ENCODE data around the gene EFCAB12. TPM values are rescaled to one million over a fixed set of nuclear protein-coding genes. Genes with fewer than 3 reads are reported as not detected.

Gene EFCAB12
- total and polyA plus RNA-seq, 2 of the 13 experiments (the other 11 are each of a cell fraction or from before 2014, with no cell fraction given) = 0.31 to 2.4 TPM

- no peak for TF ChIP-seq SMAD1 (CRISPR knock-in tag; IDR thresholded peaks at IDR 0.05; ENCODE audit: borderline replicate concordance, low read depth)
- peak; percentile 58; the same call in 1 of the 2 replicates for TF ChIP-seq ZMYM3 (CRISPR knock-in tag; IDR thresholded peaks at IDR 0.05)
- no peak for TF ChIP-seq SOX6 (IDR thresholded peaks at IDR 0.05)
- TF ChIP-seq SOX6 (CRISPR knock-in tag; IDR thresholded peaks at IDR 0.05) = peak; percentile 53; the same call in 1 of the 2 replicates
- TF ChIP-seq FOXO4 (CRISPR knock-in tag; conservative IDR thresholded peaks at IDR 0.05) = no peak
- no peak for TF ChIP-seq MNT (IDR thresholded peaks at IDR 0.05)
- TF ChIP-seq ASH2L (IDR thresholded peaks at IDR 0.05; ENCODE audit: insufficient read length, low read depth, low read length) = peak; percentile 57
- TF ChIP-seq SAP130 (CRISPR knock-in tag; IDR thresholded peaks at IDR 0.05; ENCODE audit: low read depth) = peak; percentile 60; the same call in 1 of the 2 replicates
- TF ChIP-seq DRAP1 (CRISPR knock-in tag; IDR thresholded peaks at IDR 0.05) = peak; percentile 49; the same call in 1 of the 2 replicates
- TF ChIP-seq HDAC2 (CRISPR knock-in tag; IDR thresholded peaks at IDR 0.05) = 0 out of 2 replicates have a peak, but pooled peaks have one; percentile 24
- TF ChIP-seq MEF2D (CRISPR knock-in tag; IDR thresholded peaks at IDR 0.05) = peak; percentile 45; the same call in 1 of the 2 replicates
- TF ChIP-seq ZNF552 (CRISPR knock-in tag; IDR thresholded peaks at IDR 0.05; ENCODE audit: borderline replicate concordance) = no peak
- TF ChIP-seq ZNF138 (CRISPR knock-in tag; IDR thresholded peaks at IDR 0.05; ENCODE audit: low read depth) = no peak
- TF ChIP-seq, protein P1, sequence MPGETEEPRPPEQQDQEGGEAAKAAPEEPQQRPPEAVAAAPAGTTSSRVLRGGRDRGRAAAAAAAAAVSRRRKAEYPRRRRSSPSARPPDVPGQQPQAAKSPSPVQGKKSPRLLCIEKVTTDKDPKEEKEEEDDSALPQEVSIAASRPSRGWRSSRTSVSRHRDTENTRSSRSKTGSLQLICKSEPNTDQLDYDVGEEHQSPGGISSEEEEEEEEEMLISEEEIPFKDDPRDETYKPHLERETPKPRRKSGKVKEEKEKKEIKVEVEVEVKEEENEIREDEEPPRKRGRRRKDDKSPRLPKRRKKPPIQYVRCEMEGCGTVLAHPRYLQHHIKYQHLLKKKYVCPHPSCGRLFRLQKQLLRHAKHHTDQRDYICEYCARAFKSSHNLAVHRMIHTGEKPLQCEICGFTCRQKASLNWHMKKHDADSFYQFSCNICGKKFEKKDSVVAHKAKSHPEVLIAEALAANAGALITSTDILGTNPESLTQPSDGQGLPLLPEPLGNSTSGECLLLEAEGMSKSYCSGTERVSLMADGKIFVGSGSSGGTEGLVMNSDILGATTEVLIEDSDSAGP (CRISPR knock-in tag; IDR thresholded peaks at IDR 0.05; ENCODE audit: borderline replicate concordance) = peak; percentile 35; the same call in 1 of the 2 replicates
- TF ChIP-seq LCORL (IDR thresholded peaks at IDR 0.05) = no peak
- TF ChIP-seq LCORL (CRISPR knock-in tag; IDR thresholded peaks at IDR 0.05) = peak; percentile 89
- TF ChIP-seq NR2F1 (CRISPR knock-in tag; IDR thresholded peaks at IDR 0.05) = 0 out of 4 replicates have a peak, but pooled peaks have one; percentile 17 to 31
- TF ChIP-seq CBX2 (IDR thresholded peaks at IDR 0.05; ENCODE audit: low read depth, low read length) = no peak
- TF ChIP-seq CBX2 (CRISPR knock-in tag; IDR thresholded peaks at IDR 0.05; ENCODE audit: low read depth) = no peak
- TF ChIP-seq PHF5A (CRISPR knock-in tag; IDR thresholded peaks at IDR 0.05; ENCODE audit: low read depth, unreplicated experiment) = peak; percentile 47
- peak; percentile 27; the same call in 1 of the 2 replicates for TF ChIP-seq FOXC1 (CRISPR knock-in tag; IDR thresholded peaks at IDR 0.05; ENCODE audit: borderline replicate concordance)
- TF ChIP-seq TARDBP (CRISPR knock-in tag; IDR thresholded peaks at IDR 0.05) = no peak
Measured at GRCh38 chr3:129418041-129418973, 10.1 kb downstream of the EFCAB12 start (continued).

All from HepG2 (cell line).